ENCODE results near the gene NAPA. TPM values are rescaled to one million over a fixed set of nuclear protein-coding genes. Genes with fewer than 3 reads are reported as not detected.

The NAPA gene
- total RNA-seq, 5 donors from 2014 or later (not counting 1 experiment from before 2014, with no cell fraction given), result 81.1 to 119 (median 86.7) TPM

GRCh38 chr19:47507012-47507411 is 7.9 kb downstream of the NAPA start:
- ChIA-PET POLR2A (no interaction called here), CTCF (no interaction called here)
- Histone ChIP-seq H3K36me3 (ENCODE audit: control insufficient read depth in 2 of 2, extremely low read depth in 1 of 2, insufficient read depth in 1 of 2, low read length in 1 of 2) (peaks cover 10 to 38% of the 10 kb centered on the region in 2 donors), H3K4me3 (ENCODE audit: control insufficient read depth in 1 of 2, extremely low read depth in 1 of 2, low read length in 1 of 2) (no peak overlapping the region), H3K4me1 (ENCODE audit: control insufficient read depth in 1 of 2, extremely low read depth in 1 of 2, insufficient read depth in 2 of 2, low read length in 2 of 2) (peaks cover 4 to 41% of the 10 kb centered on the region in 2 experiments), H3K27me3 (replicated peaks in 1 of 2; ENCODE audit: control insufficient read depth in 2 of 2, extremely low read depth in 1 of 2, insufficient read depth in 2 of 2, low read length in 1 of 2) (no peaks in the 10 kb centered on the region), H3K9me3 (no peaks in the 10 kb centered on the region), H3K27ac (ENCODE audit: low read length) (no peak overlapping the region)
- ATAC-seq (replicated peaks in 1 of 4) (no peak), DNase-seq (no peak)
- 90% methylated on average over 2 of the region's 6 CpGs for WGBS (ENCODE audit: insufficient coverage)
- Mint-ChIP-seq H3K4me1 (peaks cover 27 to 42% (median 30%) of the 10 kb centered on the region in 3 donors), H3K9me3 (no peaks in the 10 kb centered on the region), H3K4me3 (no peak overlapping the region), H3K27me3 (no peaks in the 10 kb centered on the region), H3K36me3 (peaks cover 7% of the 10 kb centered on the region), H3K27ac (no peak overlapping the region)

- ATAC-seq (replicated peaks in 1 of 4), result no peak
- POLR2A ChIA-PET, result no interaction called here
- 100% methylated on average over 6 of the region's 8 CpGs for WGBS (ENCODE audit: insufficient coverage)
These were observed 8.4 kb downstream of the NAPA start for GRCh38 chr19:47506459-47506858.

GRCh38 chr19:47505506-47505905 is 9.4 kb downstream of the NAPA start:
- Histone ChIP-seq H3K4me1 (ENCODE audit: control insufficient read depth in 1 of 2, extremely low read depth in 1 of 2, insufficient read depth in 2 of 2, low read length in 2 of 2) (peaks cover 0 to 26% of the 10 kb centered on the region in 2 experiments), H3K36me3 (ENCODE audit: control insufficient read depth in 2 of 2, extremely low read depth in 1 of 2, insufficient read depth in 1 of 2, low read length in 1 of 2) (peaks cover 10 to 47% of the 10 kb centered on the region in 2 donors), H3K27ac (ENCODE audit: low read length) (no peak overlapping the region), H3K27me3 (replicated peaks in 1 of 2; ENCODE audit: control insufficient read depth in 2 of 2, extremely low read depth in 1 of 2, insufficient read depth in 2 of 2, low read length in 1 of 2) (no peaks in the 10 kb centered on the region), H3K4me3 (ENCODE audit: control insufficient read depth in 1 of 2, extremely low read depth in 1 of 2, low read length in 1 of 2) (no peak overlapping the region), H3K9me3 (no peaks in the 10 kb centered on the region)
- H3K4me1 Mint-ChIP-seq, result peaks cover 15 to 27% (median 24%) of the 10 kb centered on the region in 3 donors
- 100% methylated on average over 2 of the region's 6 CpGs for WGBS (ENCODE audit: insufficient coverage)
- H3K36me3 Mint-ChIP-seq, result peaks cover 14% of the 10 kb centered on the region
- no peak overlapping the region for H3K27ac Mint-ChIP-seq
- DNase-seq (no peak), ATAC-seq (replicated peaks in 1 of 4) (no peak)
- CTCF ChIA-PET, result interaction anchor here in 1 of 2 donors (0.8 kb wide), 1 partner anchor 11 kb away, joined by 4 read pairs; no protein-coding TSS in a partner anchor
- H3K4me3 Mint-ChIP-seq, result no peak overlapping the region
- H3K27me3 Mint-ChIP-seq, result no peaks in the 10 kb centered on the region
- POLR2A ChIA-PET, result interaction anchor here in 1 of 2 donors (0.6 kb wide), 1 partner anchor 86 kb away, joined by 3 read pairs; no protein-coding TSS in a partner anchor
- H3K9me3 Mint-ChIP-seq, result no peaks in the 10 kb centered on the region

More at GRCh38 chr19:47506459-47506858, 8.4 kb downstream of the NAPA start:
- Mint-ChIP-seq H3K4me3 (no peak overlapping the region), H3K36me3 (peaks cover 11% of the 10 kb centered on the region), H3K27me3 (no peaks in the 10 kb centered on the region), H3K27ac (no peak overlapping the region), H3K9me3 (no peaks in the 10 kb centered on the region), H3K4me1 (peaks cover 25 to 37% (median 26%) of the 10 kb centered on the region in 3 donors)
- Histone ChIP-seq H3K4me1 (ENCODE audit: control insufficient read depth in 1 of 2, extremely low read depth in 1 of 2, insufficient read depth in 2 of 2, low read length in 2 of 2) (peaks cover 2 to 36% of the 10 kb centered on the region in 2 experiments), H3K36me3 (ENCODE audit: control insufficient read depth in 2 of 2, extremely low read depth in 1 of 2, insufficient read depth in 1 of 2, low read length in 1 of 2) (peaks cover 10 to 41% of the 10 kb centered on the region in 2 donors), H3K27ac (ENCODE audit: low read length) (no peak overlapping the region), H3K9me3 (no peaks in the 10 kb centered on the region), H3K4me3 (ENCODE audit: control insufficient read depth in 1 of 2, extremely low read depth in 1 of 2, low read length in 1 of 2) (no peak overlapping the region), H3K27me3 (replicated peaks in 1 of 2; ENCODE audit: control insufficient read depth in 2 of 2, extremely low read depth in 1 of 2, insufficient read depth in 2 of 2, low read length in 1 of 2) (no peaks in the 10 kb centered on the region)
- CTCF ChIA-PET, result no interaction called here
- DNase-seq, result no peak

GRCh38 chr19:47503826-47504150 is 11.1 kb downstream of the NAPA start:
- Mint-ChIP-seq H3K27me3 (no peaks in the 10 kb centered on the region), H3K4me1 (peaks cover 0 to 14% (median 12%) of the 10 kb centered on the region in 3 donors), H3K9me3 (no peaks in the 10 kb centered on the region), H3K4me3 (no peak overlapping the region), H3K36me3 (peaks cover 23% of the 10 kb centered on the region), H3K27ac (no peak overlapping the region)
- Histone ChIP-seq H3K9me3 (no peaks in the 10 kb centered on the region), H3K27me3 (replicated peaks in 1 of 2; ENCODE audit: control insufficient read depth in 2 of 2, extremely low read depth in 1 of 2, insufficient read depth in 2 of 2, low read length in 1 of 2) (no peaks in the 10 kb centered on the region), H3K27ac (ENCODE audit: low read length) (no peak overlapping the region), H3K4me3 (ENCODE audit: control insufficient read depth in 1 of 2, extremely low read depth in 1 of 2, low read length in 1 of 2) (no peak overlapping the region), H3K4me1 (ENCODE audit: control insufficient read depth in 1 of 2, extremely low read depth in 1 of 2, insufficient read depth in 2 of 2, low read length in 2 of 2) (peaks cover 0 to 15% of the 10 kb centered on the region in 2 experiments), H3K36me3 (ENCODE audit: control insufficient read depth in 2 of 2, extremely low read depth in 1 of 2, insufficient read depth in 1 of 2, low read length in 1 of 2) (peaks cover 8 to 59% of the 10 kb centered on the region in 2 donors)
- ATAC-seq (replicated peaks in 1 of 4), result no peak
- WGBS (ENCODE audit: insufficient coverage), result 83% methylated on average over 5 of the region's 5 CpGs
- CTCF ChIA-PET, result interaction anchor here in 1 of 2 donors (1.4 kb wide), 1 partner anchor 11 kb away, joined by 3 read pairs; the partner anchor contains the start of gene NAPA
- POLR2A ChIA-PET, result interaction anchor here in 1 of 2 donors (0.6 kb wide), 1 partner anchor 58 kb away, joined by 3 read pairs; no protein-coding TSS in a partner anchor
- no peak for DNase-seq

- CTCF ChIA-PET, result interaction anchor here in 1 of 2 donors (1.4 kb wide), 1 partner anchor 12 kb away, joined by 3 read pairs; the partner anchor contains the start of gene NAPA
- Mint-ChIP-seq H3K9me3 (no peaks in the 10 kb centered on the region), H3K4me1 (peaks cover 0 to 13% (median 12%) of the 10 kb centered on the region in 3 donors), H3K36me3 (peaks cover 24% of the 10 kb centered on the region), H3K27ac (no peak overlapping the region), H3K27me3 (no peaks in the 10 kb centered on the region), H3K4me3 (no peak overlapping the region)
- no peak for DNase-seq
- POLR2A ChIA-PET, result interaction anchor here in 1 of 2 donors (0.6 kb wide), 1 partner anchor 58 kb away, joined by 3 read pairs; no protein-coding TSS in a partner anchor
- no peaks in the 10 kb centered on the region for H3K27me3 ChIP-seq (replicated peaks in 1 of 2; ENCODE audit: control insufficient read depth in 2 of 2, extremely low read depth in 1 of 2, insufficient read depth in 2 of 2, low read length in 1 of 2)
- H3K4me3 ChIP-seq (ENCODE audit: control insufficient read depth in 1 of 2, extremely low read depth in 1 of 2, low read length in 1 of 2), result no peak overlapping the region
- no peak for ATAC-seq (replicated peaks in 1 of 4)
- peaks cover 8 to 64% of the 10 kb centered on the region in 2 donors for H3K36me3 ChIP-seq (ENCODE audit: control insufficient read depth in 2 of 2, extremely low read depth in 1 of 2, insufficient read depth in 1 of 2, low read length in 1 of 2)
- no peaks in the 10 kb centered on the region for H3K9me3 ChIP-seq
- whole genome bisulfite sequencing (ENCODE audit: insufficient coverage), result 100% methylated on average over 4 of the region's 13 CpGs
- no peak overlapping the region for H3K27ac ChIP-seq (ENCODE audit: low read length)
- peaks cover 0 to 13% of the 10 kb centered on the region in 2 experiments for H3K4me1 ChIP-seq (ENCODE audit: control insufficient read depth in 1 of 2, extremely low read depth in 1 of 2, insufficient read depth in 2 of 2, low read length in 2 of 2)
These were observed 11.6 kb downstream of the NAPA start for GRCh38 chr19:47503130-47503825.

- Histone ChIP-seq H3K4me1 (ENCODE audit: control insufficient read depth in 1 of 2, extremely low read depth in 1 of 2, insufficient read depth in 2 of 2, low read length in 2 of 2) (peaks cover 0 to 4% of the 10 kb centered on the region in 2 experiments), H3K27ac (ENCODE audit: low read length) (no peak overlapping the region), H3K27me3 (replicated peaks in 1 of 2; ENCODE audit: control insufficient read depth in 2 of 2, extremely low read depth in 1 of 2, insufficient read depth in 2 of 2, low read length in 1 of 2) (no peaks in the 10 kb centered on the region), H3K36me3 (ENCODE audit: control insufficient read depth in 2 of 2, extremely low read depth in 1 of 2, insufficient read depth in 1 of 2, low read length in 1 of 2) (peaks cover 8 to 81% of the 10 kb centered on the region in 2 donors), H3K9me3 (no peaks in the 10 kb centered on the region), H3K4me3 (ENCODE audit: control insufficient read depth in 1 of 2, extremely low read depth in 1 of 2, low read length in 1 of 2) (no peak overlapping the region)
- Mint-ChIP-seq H3K4me1 (peaks cover 2 to 16% (median 7%) of the 10 kb centered on the region in 3 donors), H3K36me3 (peaks cover 27% of the 10 kb centered on the region), H3K4me3 (no peak overlapping the region), H3K27me3 (no peaks in the 10 kb centered on the region), H3K27ac (no peak overlapping the region), H3K9me3 (no peaks in the 10 kb centered on the region)
- ChIA-PET CTCF (no interaction called here), POLR2A (interaction anchor here in 1 of 2 donors (0.5 kb wide), 1 partner anchor 16 kb away, joined by 3 read pairs; the partner anchor contains the start of gene KPTN)
- DNase-seq, result no peak
- 97% methylated on average over 26 of the region's 32 CpGs for WGBS (ENCODE audit: insufficient coverage)
- no peak for ATAC-seq (replicated peaks in 1 of 4)
These were observed 14.7 kb downstream of the NAPA start for GRCh38 chr19:47499863-47500830.

Data from T-cell (primary cell).